ENCODE measurements around the gene ANKH. TPM values are rescaled to one million over a fixed set of nuclear protein-coding genes. Genes with fewer than 3 reads are reported as not detected.

Gene ANKH
- total and polyA plus RNA-seq, 2 of the 13 experiments (the other 11 are each of a cell fraction or from before 2014, with no cell fraction given), result 25.0 to 36.0 TPM

DNA sequence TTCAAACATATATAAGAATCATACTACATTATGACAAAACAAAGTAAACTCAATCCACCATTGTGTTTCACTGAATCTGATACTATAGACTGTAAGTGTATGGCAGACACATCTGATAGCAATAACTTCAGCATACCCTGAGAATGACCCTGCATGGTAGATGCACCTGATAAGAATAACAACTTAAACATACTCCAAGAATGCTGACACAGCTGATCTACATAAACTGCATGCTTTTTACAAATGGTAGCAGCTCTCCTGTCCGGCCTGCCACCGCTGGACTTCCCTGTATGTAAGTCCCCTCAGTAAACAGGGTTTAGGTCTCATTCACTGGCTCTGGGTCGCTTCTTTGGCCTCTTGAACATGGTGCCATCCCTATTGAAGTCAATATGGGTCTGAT lies 100.4 kb downstream of the ANKH start:
- no peak overlapping the region for H3K4me3 ChIP-seq (replicated peaks in 1 of 3; ENCODE audit: insufficient read depth in 1 of 3, low read depth in 2 of 3, low read length in 3 of 3)
- ATAC-seq, result no peak
- intact Hi-C loops (cut with micrococcal nuclease; ENCODE audit: unreplicated experiment) (loop anchor here (5.0 kb wide), 1 partner anchor 101 kb away; the partner anchor contains the start of gene ANKH), in situ Hi-C loops (cut with HindIII; ENCODE audit: extremely low pct_ligation_motif_present, low pct_unique_long_range_greater_than_20kb) (no loop called here)
- H2AFZ ChIP-seq (ENCODE audit: low read length), result no peak overlapping the region
- TF ChIP-seq ZNF264 (CRISPR knock-in tag; IDR thresholded peaks at IDR 0.05) (no peak), ZNF615 (CRISPR knock-in tag; IDR thresholded peaks at IDR 0.05; ENCODE audit: borderline replicate concordance) (no peak), MAFF (IDR thresholded peaks at IDR 0.05; ENCODE audit: low read depth, low read length) (peak; percentile 93), TCF7 (IDR thresholded peaks at IDR 0.05; ENCODE audit: low read depth) (no peak), MAFK (conservative IDR thresholded peaks at IDR 0.05 in 1 of 2, IDR thresholded peaks at IDR 0.05 in 1 of 2; ENCODE audit: low read length in 2 of 2) (peak; percentile 92 to 96), ARNTL (CRISPR knock-in tag; IDR thresholded peaks at IDR 0.05) (no peak), HMG20A (CRISPR knock-in tag; IDR thresholded peaks at IDR 0.05; ENCODE audit: borderline replicate concordance) (no peak)
- TF ChIP-seq, protein P1, sequence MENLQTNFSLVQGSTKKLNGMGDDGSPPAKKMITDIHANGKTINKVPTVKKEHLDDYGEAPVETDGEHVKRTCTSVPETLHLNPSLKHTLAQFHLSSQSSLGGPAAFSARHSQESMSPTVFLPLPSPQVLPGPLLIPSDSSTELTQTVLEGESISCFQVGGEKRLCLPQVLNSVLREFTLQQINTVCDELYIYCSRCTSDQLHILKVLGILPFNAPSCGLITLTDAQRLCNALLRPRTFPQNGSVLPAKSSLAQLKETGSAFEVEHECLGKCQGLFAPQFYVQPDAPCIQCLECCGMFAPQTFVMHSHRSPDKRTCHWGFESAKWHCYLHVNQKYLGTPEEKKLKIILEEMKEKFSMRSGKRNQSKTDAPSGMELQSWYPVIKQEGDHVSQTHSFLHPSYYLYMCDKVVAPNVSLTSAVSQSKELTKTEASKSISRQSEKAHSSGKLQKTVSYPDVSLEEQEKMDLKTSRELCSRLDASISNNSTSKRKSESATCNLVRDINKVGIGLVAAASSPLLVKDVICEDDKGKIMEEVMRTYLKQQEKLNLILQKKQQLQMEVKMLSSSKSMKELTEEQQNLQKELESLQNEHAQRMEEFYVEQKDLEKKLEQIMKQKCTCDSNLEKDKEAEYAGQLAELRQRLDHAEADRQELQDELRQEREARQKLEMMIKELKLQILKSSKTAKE (CRISPR knock-in tag; IDR thresholded peaks at IDR 0.05; ENCODE audit: borderline replicate concordance), result no peak
- TF ChIP-seq, protein P2, sequence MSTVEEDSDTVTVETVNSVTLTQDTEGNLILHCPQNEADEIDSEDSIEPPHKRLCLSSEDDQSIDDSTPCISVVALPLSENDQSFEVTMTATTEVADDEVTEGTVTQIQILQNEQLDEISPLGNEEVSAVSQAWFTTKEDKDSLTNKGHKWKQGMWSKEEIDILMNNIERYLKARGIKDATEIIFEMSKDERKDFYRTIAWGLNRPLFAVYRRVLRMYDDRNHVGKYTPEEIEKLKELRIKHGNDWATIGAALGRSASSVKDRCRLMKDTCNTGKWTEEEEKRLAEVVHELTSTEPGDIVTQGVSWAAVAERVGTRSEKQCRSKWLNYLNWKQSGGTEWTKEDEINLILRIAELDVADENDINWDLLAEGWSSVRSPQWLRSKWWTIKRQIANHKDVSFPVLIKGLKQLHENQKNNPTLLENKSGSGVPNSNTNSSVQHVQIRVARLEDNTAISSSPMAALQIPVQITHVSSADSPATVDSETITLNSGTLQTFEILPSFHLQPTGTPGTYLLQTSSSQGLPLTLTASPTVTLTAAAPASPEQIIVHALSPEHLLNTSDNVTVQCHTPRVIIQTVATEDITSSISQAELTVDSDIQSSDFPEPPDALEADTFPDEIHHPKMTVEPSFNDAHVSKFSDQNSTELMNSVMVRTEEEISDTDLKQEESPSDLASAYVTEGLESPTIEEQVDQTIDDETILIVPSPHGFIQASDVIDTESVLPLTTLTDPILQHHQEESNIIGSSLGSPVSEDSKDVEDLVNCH (CRISPR knock-in tag; IDR thresholded peaks at IDR 0.05), result no peak
- TF ChIP-seq, protein P3, sequence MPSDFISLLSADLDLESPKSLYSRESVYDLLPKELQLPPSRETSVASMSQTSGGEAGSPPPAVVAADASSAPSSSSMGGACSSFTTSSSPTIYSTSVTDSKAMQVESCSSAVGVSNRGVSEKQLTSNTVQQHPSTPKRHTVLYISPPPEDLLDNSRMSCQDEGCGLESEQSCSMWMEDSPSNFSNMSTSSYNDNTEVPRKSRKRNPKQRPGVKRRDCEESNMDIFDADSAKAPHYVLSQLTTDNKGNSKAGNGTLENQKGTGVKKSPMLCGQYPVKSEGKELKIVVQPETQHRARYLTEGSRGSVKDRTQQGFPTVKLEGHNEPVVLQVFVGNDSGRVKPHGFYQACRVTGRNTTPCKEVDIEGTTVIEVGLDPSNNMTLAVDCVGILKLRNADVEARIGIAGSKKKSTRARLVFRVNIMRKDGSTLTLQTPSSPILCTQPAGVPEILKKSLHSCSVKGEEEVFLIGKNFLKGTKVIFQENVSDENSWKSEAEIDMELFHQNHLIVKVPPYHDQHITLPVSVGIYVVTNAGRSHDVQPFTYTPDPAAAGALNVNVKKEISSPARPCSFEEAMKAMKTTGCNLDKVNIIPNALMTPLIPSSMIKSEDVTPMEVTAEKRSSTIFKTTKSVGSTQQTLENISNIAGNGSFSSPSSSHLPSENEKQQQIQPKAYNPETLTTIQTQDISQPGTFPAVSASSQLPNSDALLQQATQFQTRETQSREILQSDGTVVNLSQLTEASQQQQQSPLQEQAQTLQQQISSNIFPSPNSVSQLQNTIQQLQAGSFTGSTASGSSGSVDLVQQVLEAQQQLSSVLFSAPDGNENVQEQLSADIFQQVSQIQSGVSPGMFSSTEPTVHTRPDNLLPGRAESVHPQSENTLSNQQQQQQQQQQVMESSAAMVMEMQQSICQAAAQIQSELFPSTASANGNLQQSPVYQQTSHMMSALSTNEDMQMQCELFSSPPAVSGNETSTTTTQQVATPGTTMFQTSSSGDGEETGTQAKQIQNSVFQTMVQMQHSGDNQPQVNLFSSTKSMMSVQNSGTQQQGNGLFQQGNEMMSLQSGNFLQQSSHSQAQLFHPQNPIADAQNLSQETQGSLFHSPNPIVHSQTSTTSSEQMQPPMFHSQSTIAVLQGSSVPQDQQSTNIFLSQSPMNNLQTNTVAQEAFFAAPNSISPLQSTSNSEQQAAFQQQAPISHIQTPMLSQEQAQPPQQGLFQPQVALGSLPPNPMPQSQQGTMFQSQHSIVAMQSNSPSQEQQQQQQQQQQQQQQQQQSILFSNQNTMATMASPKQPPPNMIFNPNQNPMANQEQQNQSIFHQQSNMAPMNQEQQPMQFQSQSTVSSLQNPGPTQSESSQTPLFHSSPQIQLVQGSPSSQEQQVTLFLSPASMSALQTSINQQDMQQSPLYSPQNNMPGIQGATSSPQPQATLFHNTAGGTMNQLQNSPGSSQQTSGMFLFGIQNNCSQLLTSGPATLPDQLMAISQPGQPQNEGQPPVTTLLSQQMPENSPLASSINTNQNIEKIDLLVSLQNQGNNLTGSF (CRISPR knock-in tag; IDR thresholded peaks at IDR 0.05), result no peak
- 100% methylated on average over 3 of the region's 3 CpGs for WGBS (ENCODE audit: low lambda C conversion rate)
- H3K4me1 ChIP-seq (ENCODE audit: insufficient read depth, low read length), result peaks cover 48% of the 10 kb centered on the region
- FAIRE-seq, result no peak
- H3K27me3 ChIP-seq (ENCODE audit: control insufficient read depth in 1 of 2, insufficient read depth in 2 of 2, low read length in 2 of 2), result no peaks in the 10 kb centered on the region
- no peak for DNase-seq (ENCODE audit: low spot score)
- CTCF ChIA-PET (ENCODE audit: low intra/inter-chr PET ratio, low total read pairs), result no interaction called here
- no peak overlapping the region for H3K27ac ChIP-seq (ENCODE audit: extremely low read length, insufficient read depth, low read length)
- H3K4me2 ChIP-seq (ENCODE audit: low read depth, low read length), result no peak overlapping the region
- H3K79me2 ChIP-seq (ENCODE audit: insufficient read depth, low read length), result no peaks in the 10 kb centered on the region
- H3K9ac ChIP-seq (ENCODE audit: insufficient read depth, low read depth, low read length), result no peak overlapping the region
- POLR2A ChIA-PET, result interaction anchor here (0.6 kb wide), 1 partner anchor 9 kb away, joined by 3 read pairs; no protein-coding TSS in a partner anchor
- no TSS peak for BruUV-seq (replicated peaks)
- no peaks in the 10 kb centered on the region for H4K20me1 ChIP-seq (ENCODE audit: insufficient read depth, low read length)
- peaks cover 1 to 3% of the 10 kb centered on the region in 2 experiments; a peak in 3 of 5 replicates for H3K36me3 ChIP-seq (replicated peaks in 1 of 2; ENCODE audit: control insufficient read depth in 1 of 2, insufficient read depth in 2 of 2, low read length in 2 of 2)
- H3K9me3 ChIP-seq (ENCODE audit: low read length), result no peaks in the 10 kb centered on the region
